ENCODE measurements around the gene ANKRD49. TPM values are rescaled to one million over a fixed set of nuclear protein-coding genes. Genes with fewer than 3 reads are reported as not detected.

Gene ANKRD49
- total and polyA plus RNA-seq, 9 donors = 12.9 to 23.0 (median 15.0) TPM

DNA sequence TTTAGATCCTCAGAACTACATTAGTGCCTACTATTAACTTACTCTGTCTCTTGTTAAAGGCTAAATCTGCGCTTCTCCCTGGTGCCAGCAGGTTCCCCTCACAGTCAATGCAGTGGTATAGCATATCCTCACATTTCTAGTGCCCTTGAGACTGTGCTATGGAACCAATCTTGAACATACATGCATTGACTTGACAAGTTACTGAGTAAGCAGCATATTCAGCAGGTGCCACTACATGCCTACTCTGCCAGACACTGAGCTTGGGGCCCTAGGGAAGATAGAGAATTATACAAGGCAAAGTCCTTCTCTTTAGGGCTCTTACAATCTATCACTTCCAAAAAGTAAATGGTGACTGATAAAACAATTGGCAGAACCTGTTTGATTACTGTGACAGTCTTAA lies 53.1 kb downstream of the ANKRD49 start:
- H3K27ac ChIP-seq = no peak overlapping the region
- H3K4me3 ChIP-seq = no peak overlapping the region
- DNase-seq = no peak
- H3K27me3 ChIP-seq = no peaks in the 10 kb centered on the region
- H3K36me3 ChIP-seq = no peaks in the 10 kb centered on the region
- intact Hi-C loops (cut with DNase I) = no loop called here
- 97 to 100% (median 100%) methylated on average over 1 of the region's 1 CpG for WGBS, 3 donors
- no peaks in the 10 kb centered on the region for H3K9me3 ChIP-seq
- TF ChIP-seq EP300 (IDR thresholded peaks at IDR 0.05) (no peak), POLR2A (IDR thresholded peaks at IDR 0.05) (no peak)
- TF ChIP-seq, protein P1, sequence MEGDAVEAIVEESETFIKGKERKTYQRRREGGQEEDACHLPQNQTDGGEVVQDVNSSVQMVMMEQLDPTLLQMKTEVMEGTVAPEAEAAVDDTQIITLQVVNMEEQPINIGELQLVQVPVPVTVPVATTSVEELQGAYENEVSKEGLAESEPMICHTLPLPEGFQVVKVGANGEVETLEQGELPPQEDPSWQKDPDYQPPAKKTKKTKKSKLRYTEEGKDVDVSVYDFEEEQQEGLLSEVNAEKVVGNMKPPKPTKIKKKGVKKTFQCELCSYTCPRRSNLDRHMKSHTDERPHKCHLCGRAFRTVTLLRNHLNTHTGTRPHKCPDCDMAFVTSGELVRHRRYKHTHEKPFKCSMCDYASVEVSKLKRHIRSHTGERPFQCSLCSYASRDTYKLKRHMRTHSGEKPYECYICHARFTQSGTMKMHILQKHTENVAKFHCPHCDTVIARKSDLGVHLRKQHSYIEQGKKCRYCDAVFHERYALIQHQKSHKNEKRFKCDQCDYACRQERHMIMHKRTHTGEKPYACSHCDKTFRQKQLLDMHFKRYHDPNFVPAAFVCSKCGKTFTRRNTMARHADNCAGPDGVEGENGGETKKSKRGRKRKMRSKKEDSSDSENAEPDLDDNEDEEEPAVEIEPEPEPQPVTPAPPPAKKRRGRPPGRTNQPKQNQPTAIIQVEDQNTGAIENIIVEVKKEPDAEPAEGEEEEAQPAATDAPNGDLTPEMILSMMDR (IDR thresholded peaks at IDR 0.05) = no peak
- H3K4me1 ChIP-seq (ENCODE audit: insufficient read depth) = peaks cover 17% of the 10 kb centered on the region

DNA sequence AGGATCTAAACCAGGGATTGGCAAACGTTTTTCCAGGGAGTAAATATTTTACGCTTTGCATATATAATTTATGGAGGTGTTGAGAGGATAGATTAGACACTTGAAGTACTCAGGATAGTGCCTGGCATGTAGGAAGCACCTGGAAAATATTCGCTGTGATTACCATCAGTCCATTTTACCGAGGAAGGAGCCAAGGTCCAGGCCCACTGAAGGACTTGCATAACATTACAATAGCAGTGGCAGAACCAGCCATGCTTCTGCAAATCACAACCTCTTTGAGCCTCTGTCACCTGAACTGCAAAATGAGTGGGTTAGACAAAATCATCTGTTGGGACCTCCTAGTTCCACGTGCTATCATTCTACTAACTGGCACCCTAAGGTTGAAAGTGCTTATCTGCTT lies 55.4 kb downstream of the ANKRD49 start:
- Histone ChIP-seq H3K36me3 (no peaks in the 10 kb centered on the region), H3K4me1 (ENCODE audit: insufficient read depth) (peaks cover 14% of the 10 kb centered on the region), H3K27ac (no peak overlapping the region), H3K4me3 (no peak overlapping the region), H3K9me3 (no peaks in the 10 kb centered on the region), H3K27me3 (no peaks in the 10 kb centered on the region)
- no peak for DNase-seq
- intact Hi-C loops (cut with DNase I) = no loop called here
- WGBS, 3 donors = 68 to 81% (median 80%) methylated on average over 5 of the region's 5 CpGs
- no peak for TF ChIP-seq EP300 (IDR thresholded peaks at IDR 0.05)
- no peak for TF ChIP-seq POLR2A (IDR thresholded peaks at IDR 0.05)
- TF ChIP-seq, protein P1 (IDR thresholded peaks at IDR 0.05) = no peak

MicroRNA genes within 50 kb of the gene (microRNA counts, 767-probe panel; counts per million panel counts)
- microRNA hsa-miR-548l = 530 counts per million, percentile 78 among the panel's probes with 10 or more counts

Small RNA genes lying within 50 kb of the gene (microRNA-seq; reads per million reads assigned to microRNA genes)
- gene MIR548L = 0.71 to 1.3 (median 1.1) reads per million in 3 donors

Small RNA genes lying within 50 kb of the gene (small RNA-seq; reads per million reads assigned to genes)
- gene MIR548L = not detected

Other genes starting within 250 kb of the ANKRD49 start
- gene IZUMO1R, start 189.4 kb upstream of the ANKRD49 start, total RNA-seq = under 1 TPM in 1 of 7 donors, not detected in 6; 0.52 TPM
- gene IZUMO1R, start 189.4 kb upstream of the ANKRD49 start, polyA plus RNA-seq = not detected
- under 1 TPM in 3 of 7 donors, not detected in 4; under 0.01 to 0.28 (median 0.12) TPM for gene GPR83, start 92.6 kb upstream of the ANKRD49 start, total RNA-seq
- under 1 TPM; 0.01 to 0.25 TPM for gene GPR83, start 92.6 kb upstream of the ANKRD49 start, polyA plus RNA-seq
- gene MRE11, start 140 bp upstream of the ANKRD49 start, total RNA-seq = 10 to 100 TPM; 14.2 to 23.5 (median 20.1) TPM
- 10 to 100 TPM in 1 of 2 donors, 1 to 10 TPM in 1; 5.6 to 13.9 TPM for gene MRE11, start 140 bp upstream of the ANKRD49 start, polyA plus RNA-seq
- gene C11orf97, start 18.5 kb downstream of the ANKRD49 start, total RNA-seq = 10 to 100 TPM in 1 of 7 donors, under 1 TPM in 3, not detected in 3; 0.35 to 14.0 (median 0.39) TPM
- gene C11orf97, start 18.5 kb downstream of the ANKRD49 start, polyA plus RNA-seq = not detected
- 1 to 10 TPM; 4.1 to 7.3 (median 6.4) TPM for gene FUT4, start 49.9 kb downstream of the ANKRD49 start, total RNA-seq
- 1 to 10 TPM; 2.7 to 3.7 TPM for gene FUT4, start 49.9 kb downstream of the ANKRD49 start, polyA plus RNA-seq
- gene PIWIL4, start 73.4 kb downstream of the ANKRD49 start, total RNA-seq = 1 to 10 TPM; 1.9 to 4.2 (median 3.6) TPM
- gene PIWIL4, start 73.4 kb downstream of the ANKRD49 start, polyA plus RNA-seq = 1 to 10 TPM; 3.2 to 4.6 TPM